Left renal pelvis (tissue), 4 donors: Measurements from ENCODE around the gene SLC37A1. TPM values are rescaled to one million over a fixed set of nuclear protein-coding genes. Genes with fewer than 3 reads are reported as not detected.

Experiments
- DNase-seq, 4 donors: peaks; one replicate each; pipeline ENCODE4 v3.0.0-alpha.2; 2013; ENCODE audit warnings: low read depth in 4 of 4, low spot score in 3 of 4
- polyA plus RNA-seq, 4 donors: library from polyadenylated mRNA; unstranded; fragments of 120-200 nt; gene quantifications; one replicate each; pipeline ENCODE4 v1.2.1, GENCODE V29; 2013; ENCODE audit not compliant: insufficient read length in 4 of 4

SLC37A1 gene
- polyA plus RNA-seq, 4 donors, result 2.9 to 10.6 (median 8.6) TPM

GRCh38 chr21:42476388-42477331 lies 37.0 kb upstream of the SLC37A1 start:
- no peak for DNase-seq

- DNase-seq, result no peak
Observed at GRCh38 chr21:42478504-42478903, 35.1 kb upstream of the SLC37A1 start.

- no peak for DNase-seq
Observed at GRCh38 chr21:42479582-42479981, 34.1 kb upstream of the SLC37A1 start.

GRCh38 chr21:42480736-42481135 lies 32.9 kb upstream of the SLC37A1 start:
- no peak for DNase-seq

GRCh38 chr21:42481169-42481568 lies 32.5 kb upstream of the SLC37A1 start:
- no peak for DNase-seq

GRCh38 chr21:42484966-42485365 lies 28.7 kb upstream of the SLC37A1 start:
- DNase-seq, result no peak

- DNase-seq, result no peak
Observed at GRCh38 chr21:42486072-42486471, 27.6 kb upstream of the SLC37A1 start.

GRCh38 chr21:42486531-42486930 lies 27.1 kb upstream of the SLC37A1 start:
- DNase-seq, result no peak

GRCh38 chr21:42489006-42489563 lies 24.6 kb upstream of the SLC37A1 start:
- DNase-seq, result no peak

- DNase-seq, result no peak
Observed at GRCh38 chr21:42489991-42490390, 23.7 kb upstream of the SLC37A1 start.

- no peak for DNase-seq
Observed at GRCh38 chr21:42490720-42491119, 22.9 kb upstream of the SLC37A1 start.

- DNase-seq, result no peak
Observed at GRCh38 chr21:42491328-42491727, 22.3 kb upstream of the SLC37A1 start.

GRCh38 chr21:42492201-42492600 lies 21.5 kb upstream of the SLC37A1 start:
- DNase-seq, result no peak

GRCh38 chr21:42493109-42494060 lies 20.3 kb upstream of the SLC37A1 start:
- DNase-seq, result no peak

GRCh38 chr21:42495027-42495426 lies 18.6 kb upstream of the SLC37A1 start:
- DNase-seq, result no peak

GRCh38 chr21:42495765-42496119 lies 17.9 kb upstream of the SLC37A1 start:
- no peak for DNase-seq

GRCh38 chr21:42496120-42496838 lies 17.4 kb upstream of the SLC37A1 start, which contains the start of gene RSPH1:
RSPH1 (minus strand) TSS chr21:42496224; CDS start chr21:42496186, 38 bp downstream.
- peak; percentile 96 to 98 (median 98) for DNase-seq

- no peak for DNase-seq
Observed at GRCh38 chr21:42496839-42497202, 16.8 kb upstream of the SLC37A1 start.

- no peak for DNase-seq
Observed at GRCh38 chr21:42498012-42498411, 15.6 kb upstream of the SLC37A1 start.

- DNase-seq, result no peak
Observed at GRCh38 chr21:42499444-42500112, 14.1 kb upstream of the SLC37A1 start.
